ENCODE measurements around the gene PRXL2A. TPM values are rescaled to one million over a fixed set of nuclear protein-coding genes. Genes with fewer than 3 reads are reported as not detected.

PRXL2A gene
- total and polyA plus RNA-seq, 2 experiments from 2014 or later, result 31.8 to 51.7 TPM

- TF ChIP-seq ZNF462 (CRISPR knock-in tag; IDR thresholded peaks at IDR 0.05), result no peak
- TF ChIP-seq NANOG (IDR thresholded peaks at IDR 0.05; ENCODE audit: borderline replicate concordance), result no peak
- no peak for TF ChIP-seq ZNF331 (CRISPR knock-in tag; IDR thresholded peaks at IDR 0.05; ENCODE audit: low read depth)
- TF ChIP-seq STAT1 (IDR thresholded peaks at IDR 0.05; ENCODE audit: unreplicated experiment), result no peak
- TF ChIP-seq REST (IDR thresholded peaks at IDR 0.05; ENCODE audit: unreplicated experiment), result no peak
- TF ChIP-seq CTCF (conservative IDR thresholded peaks at IDR 0.05; ENCODE audit: low read depth in 2 of 2), result no peak
- TF ChIP-seq EZH2phosphoT487 (IDR thresholded peaks at IDR 0.05; ENCODE audit: unreplicated experiment), result no peak
Observed at GRCh38 chr10:80365510-80365909, 42.8 kb upstream of the PRXL2A start (continued).

Data from GM23338 (cell line).